IMR-90 (cell line): ENCODE data around the gene KCNMB2. TPM values are rescaled to one million over a fixed set of nuclear protein-coding genes. Genes with fewer than 3 reads are reported as not detected.

Source experiments
- ATAC-seq: fragments of 200-7000 bp; cut with Tn5 transposase; 2 replicates; pipeline ENCODE4 v1.9.1; 2020; ENCODE audit warnings: low read depth, mild to moderate bottlenecking, moderate library complexity
- BruUV-seq: library from RNA; stranded (reverse); fragments of 400-500 nt; replicated peaks from 2 replicates; lab custom pipeline; 2021; lab: Mats Ljungman, UMichigan
- CTCF ChIA-PET: fragments of 300-600 bp; formaldehyde crosslinking; extraction: SDS; loops from one replicate; lab custom pipeline; 2021; ENCODE audit warnings: antibody characterized with exemption; lab: Yijun Ruan, JAX
- POLR2A ChIA-PET: fragments of 300-600 bp; sonication (Branson Sonifier 250); formaldehyde crosslinking; loops from one replicate; lab custom pipeline; 2022; ENCODE audit warnings: antibody characterized with exemption; ENCODE audit not compliant: unreplicated experiment; lab: Charles Lee
- DNase-seq: peaks from one replicate; pipeline ENCODE4 v3.0.0; 2013
- H2AFZ ChIP-seq: replicated peaks from 2 replicates; pipeline ENCODE3; 2013; ENCODE audit warnings: low read length, mild to moderate bottlenecking; ENCODE audit not compliant: poor library complexity
- H2AK5ac ChIP-seq: 2 replicates; pipeline ENCODE4 v1.6.1; 2013; ENCODE audit warnings: low read depth, low read length, inconsistent platforms
- H2AK9ac ChIP-seq: replicated peaks from 2 replicates; pipeline ENCODE3; 2013; ENCODE audit warnings: mild to moderate bottlenecking, low read depth, low read length, moderate library complexity; ENCODE audit not compliant: poor library complexity
- H2BK120ac ChIP-seq: 2 replicates; pipeline ENCODE4 v1.6.1; 2013; ENCODE audit warnings: low read depth, low read length, inconsistent platforms
- H2BK15ac ChIP-seq: 3 replicates; pipeline ENCODE4 v1.6.1; 2013; ENCODE audit warnings: low read depth, low read length, inconsistent platforms
- H2BK20ac ChIP-seq: 2 replicates; pipeline ENCODE4 v1.6.1; 2013; ENCODE audit warnings: low read depth, mild to moderate bottlenecking, inconsistent platforms, low read length, moderate library complexity
- H2BK5ac ChIP-seq: 2 replicates; pipeline ENCODE4 v1.6.1; 2013; ENCODE audit warnings: mild to moderate bottlenecking, low read depth, low read length, inconsistent platforms; ENCODE audit not compliant: poor library complexity, severe bottlenecking
- H3K14ac ChIP-seq: replicated peaks from 2 replicates; pipeline ENCODE4 v1.6.1; 2013; ENCODE audit warnings: low read depth, low read length, inconsistent platforms
- H3K18ac ChIP-seq: 2 replicates; pipeline ENCODE4 v1.6.1; 2013; ENCODE audit warnings: low read depth, low read length, control low read depth
- H3K23ac ChIP-seq: 2 replicates; pipeline ENCODE4 v1.6.1; 2013; ENCODE audit warnings: low read depth, low read length, inconsistent platforms
- H3K27ac ChIP-seq: 2 replicates; pipeline ENCODE4 v1.5.1; 2013; ENCODE audit warnings: mild to moderate bottlenecking, control low read depth, low read length; ENCODE audit not compliant: insufficient read depth
- H3K27me3 ChIP-seq: 2 replicates; pipeline ENCODE4 v1.6.1; 2013; ENCODE audit warnings: low read length; ENCODE audit not compliant: control insufficient read depth, insufficient read depth
- H3K36me3 ChIP-seq: 2 replicates; pipeline ENCODE4 v1.6.1; 2013; ENCODE audit warnings: low read length, mixed read lengths; ENCODE audit not compliant: control insufficient read depth, insufficient read depth
- H3K4ac ChIP-seq: 2 replicates; pipeline ENCODE4 v1.6.1; 2013; ENCODE audit warnings: low read depth, low read length, inconsistent platforms
- H3K4me1 ChIP-seq: 2 replicates; pipeline ENCODE4 v1.6.1; 2013; ENCODE audit warnings: low read length, mixed read lengths; ENCODE audit not compliant: control insufficient read depth, insufficient read depth
- H3K4me2 ChIP-seq: 2 replicates; pipeline ENCODE4 v1.6.1; 2013; ENCODE audit warnings: low read depth, mild to moderate bottlenecking, control low read depth, low read length, moderate library complexity
- H3K4me3 ChIP-seq: 2 replicates; pipeline ENCODE4 v1.5.1; 2013; ENCODE audit warnings: low read depth, mild to moderate bottlenecking, control low read depth, low read length, moderate library complexity; ENCODE audit not compliant: insufficient read depth
- H3K56ac ChIP-seq: 2 replicates; pipeline ENCODE4 v1.6.1; 2013; ENCODE audit warnings: low read length, inconsistent platforms; ENCODE audit not compliant: insufficient read depth; ENCODE audit errors: extremely low read depth
- H3K79me1 ChIP-seq, 2 experiments: 2 replicates each; pipeline ENCODE4 v1.6.1; 2013; ENCODE audit warnings: low read length in 2 of 2, inconsistent platforms in 1 of 2, low read depth in 1 of 2
- H3K9ac ChIP-seq: 2 replicates; pipeline ENCODE4 v1.6.1; 2013; ENCODE audit warnings: low read depth, low read length, control low read depth
- H3K9me1 ChIP-seq: 2 replicates; pipeline ENCODE4 v1.6.1; 2013; ENCODE audit warnings: low read length, inconsistent platforms; ENCODE audit not compliant: insufficient read depth
- H3K9me3 ChIP-seq: 2 replicates; pipeline ENCODE4 v1.6.1; 2013; ENCODE audit warnings: low read length; ENCODE audit not compliant: control insufficient read depth, insufficient read depth
- H4K20me1 ChIP-seq: 2 replicates; pipeline ENCODE4 v1.6.1; 2013; ENCODE audit warnings: low read length, inconsistent platforms; ENCODE audit not compliant: insufficient read depth
- H4K5ac ChIP-seq: 2 replicates; pipeline ENCODE4 v1.6.1; 2013; ENCODE audit warnings: mild to moderate bottlenecking, low read depth, low read length, control low read depth
- H4K8ac ChIP-seq, 2 experiments: 2 replicates each; pipeline ENCODE4 v1.6.1; 2013; ENCODE audit warnings: low read depth in 2 of 2, low read length in 2 of 2, control low read depth in 1 of 2, inconsistent platforms in 1 of 2
- H4K91ac ChIP-seq: 2 replicates; pipeline ENCODE4 v1.6.1; 2013; ENCODE audit warnings: low read depth, low read length, inconsistent platforms; ENCODE audit not compliant: insufficient read depth
- BHLHE40 ChIP-seq: fragments of 150-350 bp; IDR thresholded peaks from 2 replicates; pipeline ENCODE4 v1.6.1; 2016; ENCODE audit warnings: mild to moderate bottlenecking, low read depth, low read length
- CEBPB ChIP-seq: IDR thresholded peaks from 2 replicates; pipeline ENCODE4 v1.6.1; 2012; ENCODE audit warnings: low read depth, low read length, improper control_type of control experiment
- CTCF ChIP-seq: conservative IDR thresholded peaks from 2 replicates; pipeline ENCODE4 v1.5.1; 2012; ENCODE audit warnings: mild to moderate bottlenecking, low read depth, low read length, improper control_type of control experiment
- MAFK ChIP-seq: IDR thresholded peaks from 2 replicates; pipeline ENCODE4 v1.6.1; 2012; ENCODE audit warnings: low read depth, low read length, improper control_type of control experiment
- MXI1 ChIP-seq: IDR thresholded peaks from 2 replicates; pipeline ENCODE4 v1.6.1; 2012; ENCODE audit warnings: low read depth, mild to moderate bottlenecking, low read length, moderate library complexity, borderline replicate concordance
- POLR2A ChIP-seq: IDR thresholded peaks from 2 replicates; pipeline ENCODE4 v1.6.1; 2012; ENCODE audit warnings: mild to moderate bottlenecking, low read depth, low read length
- RAD21 ChIP-seq: IDR thresholded peaks from 2 replicates; pipeline ENCODE4 v1.6.1; 2012; ENCODE audit warnings: low read length, improper control_type of control experiment
- RCOR1 ChIP-seq: IDR thresholded peaks from 2 replicates; pipeline ENCODE4 v1.6.1; 2012; ENCODE audit warnings: mild to moderate bottlenecking, low read length, improper control_type of control experiment; ENCODE audit not compliant: insufficient replicate concordance
- USF2 ChIP-seq: fragments of 150-350 bp; IDR thresholded peaks from 2 replicates; pipeline ENCODE4 v1.6.1; 2017; ENCODE audit warnings: mild to moderate bottlenecking, antibody characterized with exemption, low read length, low read depth
- WGBS, 2 experiments: methylation state at CpG; one replicate each; pipeline versions ENCODE4 v1.1.5 to v1.1.7; 2013; ENCODE audit warnings: missing lambda C conversion rate in 2 of 2; ENCODE audit not compliant: insufficient read length in 1 of 2; ENCODE audit errors: extremely low coverage in 2 of 2; 5-methylcytosine and 5-hydroxymethylcytosine counted together
- dilution Hi-C: fragments of 300-500 bp; cut with HindIII; formaldehyde crosslinking; loops from one replicate; pipeline ENCODE4 v1.14.3; 2018; ENCODE audit warnings: low sequenced_read_pairs; ENCODE audit not compliant: unreplicated experiment
- in situ Hi-C: fragments of 300-500 bp; cut with MboI; formaldehyde crosslinking; loops from 3 replicates; pipeline ENCODE4 v1.14.3; 2019; ENCODE audit warnings: low sequenced_read_pairs, inconsistent platforms, mixed read lengths
- intact Hi-C: fragments of 100-400 bp; cut with micrococcal nuclease; formaldehyde crosslinking; loops from 2 replicates; pipeline ENCODE4 v1.10.0; 2022
- polyA plus RNA-seq, 3 experiments: library from polyadenylated mRNA; depleted of rRNA; stranded (reverse); fragments of >200 nt; gene quantifications; 2 replicates each; pipeline ENCODE4 v1.2.3, GENCODE V29; 2012; ENCODE audit warnings: low replicate concordance in 1 of 3
- total RNA-seq: library from RNA; depleted of rRNA; stranded (reverse); fragments of >200 nt; gene quantifications from 2 replicates; pipeline ENCODE4 v1.2.3, GENCODE V29; 2012

Gene KCNMB2
- total and polyA plus RNA-seq, 2 of the 4 experiments (the other 2 are of a cell fraction) = not detected

DNA sequence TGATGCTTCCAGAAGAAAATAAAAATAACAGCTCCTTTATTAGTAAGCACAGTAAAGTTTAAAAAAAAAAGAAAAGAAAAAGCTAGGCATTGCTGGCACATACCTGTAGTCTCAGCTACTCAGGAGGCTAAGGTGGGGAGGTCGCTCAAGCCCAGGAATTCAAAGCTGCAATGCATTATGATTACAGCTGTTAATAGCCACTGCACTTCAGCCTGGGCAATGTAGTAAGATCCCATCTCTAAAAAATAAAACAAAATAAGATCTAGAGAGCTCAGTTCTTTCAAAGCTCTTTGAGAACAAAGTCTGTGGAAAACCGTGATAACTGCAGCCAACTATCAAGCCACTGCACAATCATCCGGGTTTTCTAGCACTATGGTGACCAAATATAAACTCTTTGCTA, 323.1 kb downstream of the KCNMB2 start:
- Histone ChIP-seq H4K20me1 (no peaks in the 10 kb centered on the region), H3K4ac (no peak overlapping the region), H3K14ac (no peak overlapping the region), H2BK5ac (no peak overlapping the region), H3K4me1 (no peaks in the 10 kb centered on the region), H2BK20ac (no peak overlapping the region), H2BK120ac (no peak overlapping the region), H2AK5ac (no peak overlapping the region), H2AK9ac (no peak overlapping the region), H3K56ac (no peak overlapping the region), H3K9me3 (no peaks in the 10 kb centered on the region), H4K8ac (no peak overlapping the region), H3K23ac (no peak overlapping the region), H3K36me3 (no peaks in the 10 kb centered on the region), H3K79me1 (no peaks in the 10 kb centered on the region), H3K18ac (no peak overlapping the region), H2AFZ (no peak overlapping the region), H3K9me1 (no peaks in the 10 kb centered on the region), H3K9ac (no peak overlapping the region), H2BK15ac (no peak overlapping the region), H4K91ac (no peak overlapping the region), H3K27ac (no peak overlapping the region), H3K4me2 (no peak overlapping the region), H3K4me3 (no peak overlapping the region), H4K5ac (no peak overlapping the region), H3K27me3 (no peaks in the 10 kb centered on the region)
- in situ Hi-C loops = no loop called here
- TF ChIP-seq RCOR1 (no peak), USF2 (no peak), CEBPB (no peak), POLR2A (no peak), MXI1 (no peak), MAFK (no peak), CTCF (no peak), BHLHE40 (no peak), RAD21 (no peak)
- ChIA-PET POLR2A (no interaction called here), CTCF (no interaction called here)
- WGBS, 2 experiments = 20% methylated on average over 1 of the region's 3 CpGs; no CpG with 5 or more reads in 1 of the 2 experiments
- dilution Hi-C loops = no loop called here
- intact Hi-C loops = no loop called here
- no peak for ATAC-seq
- BruUV-seq = no TSS peak
- DNase-seq = no peak
